Loucy (cell line): Measurements from ENCODE around the gene COPS2.
"Not testable (repeated sequence)": the region's sequence is repeated elsewhere in the genome, so short reads cannot be mapped to it uniquely, and the experiment has no call there.

ENCODE experiments used
- H2AFZ ChIP-seq: fragments of 200-600 bp; sonication (generic); 2 replicates; pipeline ENCODE4 v1.6.0; 2016; ENCODE audit warnings: antibody characterized with exemption, mild to moderate bottlenecking, low read length, moderate library complexity
- H3F3A ChIP-seq: fragments of 200-600 bp; 2 replicates; pipeline ENCODE4 v1.6.0; 2016; ENCODE audit warnings: antibody characterized with exemption, low read depth, mild to moderate bottlenecking
- H3K27me3 ChIP-seq: fragments of 200-600 bp; sonication (generic); 2 replicates; pipeline ENCODE4 v1.6.1; 2014; ENCODE audit warnings: low read length, mild to moderate bottlenecking; ENCODE audit not compliant: insufficient read depth, poor library complexity, severe bottlenecking
- H3K36me3 ChIP-seq: fragments of 200-600 bp; sonication (generic); 2 replicates; pipeline ENCODE4 v1.6.1; 2016; ENCODE audit warnings: low read length; ENCODE audit not compliant: insufficient read depth
- H3K4me1 ChIP-seq: fragments of 200-600 bp; sonication (generic); 2 replicates; pipeline ENCODE4 v1.5.1; 2014; ENCODE audit warnings: low read length, mild to moderate bottlenecking; ENCODE audit not compliant: insufficient read depth, poor library complexity, severe bottlenecking
- H3K4me2 ChIP-seq: fragments of 200-600 bp; sonication (generic); 2 replicates; pipeline ENCODE4 v1.6.0; 2014; ENCODE audit warnings: antibody characterized with exemption, low read length, low read depth, mild to moderate bottlenecking; ENCODE audit not compliant: poor library complexity, severe bottlenecking
- H3K4me3 ChIP-seq: fragments of 200-600 bp; sonication (generic); 2 replicates; pipeline ENCODE4 v1.5.1; 2014; ENCODE audit warnings: low read length, mild to moderate bottlenecking, mixed read lengths; ENCODE audit not compliant: poor library complexity, severe bottlenecking
- H3K79me2 ChIP-seq: fragments of 200-600 bp; sonication (generic); 2 replicates; pipeline ENCODE4 v1.6.1; 2014; ENCODE audit warnings: low read length; ENCODE audit not compliant: insufficient read depth
- H3K9ac ChIP-seq: fragments of 200-600 bp; sonication (generic); 2 replicates; pipeline ENCODE4 v1.6.0; 2014; ENCODE audit warnings: mild to moderate bottlenecking, low read depth, low read length, moderate library complexity; ENCODE audit not compliant: poor library complexity, severe bottlenecking
- H3K9me2 ChIP-seq: fragments of 200-600 bp; sonication (generic); replicated peaks from 2 replicates; pipeline ENCODE4 v1.6.1; 2016; ENCODE audit warnings: low read depth, low read length, mixed read lengths
- H3K9me3 ChIP-seq: fragments of 200-600 bp; sonication (generic); 2 replicates; pipeline ENCODE4 v1.6.1; 2014; ENCODE audit warnings: mild to moderate bottlenecking, antibody characterized with exemption, low read length, low read depth; ENCODE audit not compliant: insufficient read depth
- H4K20me1 ChIP-seq: fragments of 200-600 bp; sonication (generic); 2 replicates; pipeline ENCODE4 v1.6.0; 2014; ENCODE audit warnings: antibody characterized with exemption, low read length, mild to moderate bottlenecking; ENCODE audit not compliant: insufficient read depth, poor library complexity, severe bottlenecking
- CTCF ChIP-seq: fragments of 200-600 bp; sonication (generic); conservative IDR thresholded peaks from 2 replicates; pipeline ENCODE4 v1.5.1; 2014; ENCODE audit warnings: mild to moderate bottlenecking, antibody characterized with exemption, low read length
- EZH2phosphoT487 ChIP-seq: fragments of 200-600 bp; IDR thresholded peaks from 2 replicates; pipeline ENCODE4 v1.6.1; 2018; ENCODE audit warnings: antibody characterized with exemption, mild to moderate bottlenecking, moderate library complexity, borderline replicate concordance

The COPS2 gene

GRCh38 chr15:49178497-49178896 lies 23.1 kb upstream of the COPS2 start:
- TF ChIP-seq EZH2phosphoT487 (no peak), CTCF (no peak)
- no peaks in the 10 kb centered on the region for H3K9me3 ChIP-seq
- H3K27me3 ChIP-seq = no peaks in the 10 kb centered on the region
- H3K9me2 ChIP-seq = no peaks in the 10 kb centered on the region
- H3K36me3 ChIP-seq = no peaks in the 10 kb centered on the region
- H3K4me3 ChIP-seq = no peak overlapping the region
- no peaks in the 10 kb centered on the region for H4K20me1 ChIP-seq
- H3K4me1 ChIP-seq = no peaks in the 10 kb centered on the region
- H3K4me2 ChIP-seq = no peak overlapping the region
- H3F3A ChIP-seq = no peaks in the 10 kb centered on the region
- H3K9ac ChIP-seq = no peak overlapping the region
- peaks cover 7% of the 10 kb centered on the region; the same call in 1 of the 2 replicates for H3K79me2 ChIP-seq
- H2AFZ ChIP-seq = no peak overlapping the region

GRCh38 chr15:49175582-49176397 lies 20.4 kb upstream of the COPS2 start:
- H3K4me3 ChIP-seq, H3K4me2 ChIP-seq, H3F3A ChIP-seq, H3K4me1 ChIP-seq, H4K20me1 ChIP-seq, H3K27me3 ChIP-seq, H3K36me3 ChIP-seq, H3K9me2 ChIP-seq, H3K9ac ChIP-seq, H2AFZ ChIP-seq, H3K9me3 ChIP-seq: not testable (repeated sequence)
- peaks cover 24% of the 10 kb centered on the region for H3K79me2 ChIP-seq

- Histone ChIP-seq H3K4me3 (no peak overlapping the region), H3K9ac (no peak overlapping the region), H2AFZ (no peak overlapping the region), H3K9me2 (no peaks in the 10 kb centered on the region), H3K79me2 (peaks cover 31% of the 10 kb centered on the region), H3K27me3 (no peaks in the 10 kb centered on the region), H3F3A (no peaks in the 10 kb centered on the region), H3K36me3 (no peaks in the 10 kb centered on the region), H3K9me3 (no peaks in the 10 kb centered on the region), H4K20me1 (no peaks in the 10 kb centered on the region), H3K4me1 (peaks cover 8% of the 10 kb centered on the region), H3K4me2 (no peak overlapping the region)
- no peak for TF ChIP-seq EZH2phosphoT487
- TF ChIP-seq CTCF = no peak
Observed at GRCh38 chr15:49174902-49175301, 19.5 kb upstream of the COPS2 start.

GRCh38 chr15:49171790-49172189 lies 16.4 kb upstream of the COPS2 start:
- Histone ChIP-seq H4K20me1 (no peaks in the 10 kb centered on the region), H3K9me2 (no peaks in the 10 kb centered on the region), H3K4me3 (peak overlapping the region; percentile 89), H3K9me3 (no peaks in the 10 kb centered on the region), H3K79me2 (peaks cover 31% of the 10 kb centered on the region), H3K4me1 (peaks cover 13% of the 10 kb centered on the region), H3K4me2 (peak overlapping the region; percentile 80), H3F3A (no peaks in the 10 kb centered on the region), H2AFZ (no peak overlapping the region), H3K27me3 (no peaks in the 10 kb centered on the region), H3K36me3 (no peaks in the 10 kb centered on the region), H3K9ac (peak overlapping the region; percentile 88)
- TF ChIP-seq CTCF (no peak), EZH2phosphoT487 (no peak)
